Measurements from ENCODE around the gene EME2.

GRCh38 chr16:1820096-1820945 is 47.7 kb downstream of the EME2 start:
- TF ChIP-seq, protein P1, sequence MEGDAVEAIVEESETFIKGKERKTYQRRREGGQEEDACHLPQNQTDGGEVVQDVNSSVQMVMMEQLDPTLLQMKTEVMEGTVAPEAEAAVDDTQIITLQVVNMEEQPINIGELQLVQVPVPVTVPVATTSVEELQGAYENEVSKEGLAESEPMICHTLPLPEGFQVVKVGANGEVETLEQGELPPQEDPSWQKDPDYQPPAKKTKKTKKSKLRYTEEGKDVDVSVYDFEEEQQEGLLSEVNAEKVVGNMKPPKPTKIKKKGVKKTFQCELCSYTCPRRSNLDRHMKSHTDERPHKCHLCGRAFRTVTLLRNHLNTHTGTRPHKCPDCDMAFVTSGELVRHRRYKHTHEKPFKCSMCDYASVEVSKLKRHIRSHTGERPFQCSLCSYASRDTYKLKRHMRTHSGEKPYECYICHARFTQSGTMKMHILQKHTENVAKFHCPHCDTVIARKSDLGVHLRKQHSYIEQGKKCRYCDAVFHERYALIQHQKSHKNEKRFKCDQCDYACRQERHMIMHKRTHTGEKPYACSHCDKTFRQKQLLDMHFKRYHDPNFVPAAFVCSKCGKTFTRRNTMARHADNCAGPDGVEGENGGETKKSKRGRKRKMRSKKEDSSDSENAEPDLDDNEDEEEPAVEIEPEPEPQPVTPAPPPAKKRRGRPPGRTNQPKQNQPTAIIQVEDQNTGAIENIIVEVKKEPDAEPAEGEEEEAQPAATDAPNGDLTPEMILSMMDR (IDR thresholded peaks at IDR 0.05), result no peak
- no peak for TF ChIP-seq POLR2A (IDR thresholded peaks at IDR 0.05)

Measured in thyroid gland (tissue), 4 donors.